Breast epithelium (tissue), 3 donors: ENCODE measurements around the gene TRPT1.

Experiments
- POLR2A ChIP-seq: fragments of 450-650 bp; IDR thresholded peaks from one replicate; pipeline ENCODE4 v1.6.1; 2016; ENCODE audit warnings: antibody characterized with exemption, mild to moderate bottlenecking, moderate library complexity
- TF ChIP-seq, protein P1 (sequence below), 3 donors: fragments of 450-650 bp; IDR thresholded peaks; one replicate each; pipeline ENCODE4 v1.5.1; 2016 to 2017; ENCODE audit warnings: antibody characterized with exemption in 3 of 3, mild to moderate bottlenecking in 3 of 3, moderate library complexity in 3 of 3

DNA sequence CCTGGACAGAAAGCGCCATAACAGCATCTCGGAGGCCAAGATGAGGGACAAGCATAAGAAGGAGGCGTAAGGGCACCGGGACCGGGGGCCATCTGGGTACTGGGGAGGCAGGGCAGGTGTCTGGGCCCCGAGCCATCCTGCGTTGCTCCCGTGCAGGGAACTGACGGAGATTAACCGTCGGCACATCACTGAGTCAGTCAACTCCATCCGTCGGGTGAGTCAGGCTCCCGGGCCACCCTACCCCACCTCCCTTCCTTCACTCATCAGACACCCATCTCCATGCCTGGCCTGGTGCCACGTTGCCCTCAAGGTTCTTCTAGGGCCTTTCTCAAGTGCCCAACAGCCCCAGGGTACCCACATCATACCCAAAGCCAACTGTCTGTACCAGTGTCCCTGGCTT lies 40.4 kb upstream of the TRPT1 start:
- TF ChIP-seq, protein P1, sequence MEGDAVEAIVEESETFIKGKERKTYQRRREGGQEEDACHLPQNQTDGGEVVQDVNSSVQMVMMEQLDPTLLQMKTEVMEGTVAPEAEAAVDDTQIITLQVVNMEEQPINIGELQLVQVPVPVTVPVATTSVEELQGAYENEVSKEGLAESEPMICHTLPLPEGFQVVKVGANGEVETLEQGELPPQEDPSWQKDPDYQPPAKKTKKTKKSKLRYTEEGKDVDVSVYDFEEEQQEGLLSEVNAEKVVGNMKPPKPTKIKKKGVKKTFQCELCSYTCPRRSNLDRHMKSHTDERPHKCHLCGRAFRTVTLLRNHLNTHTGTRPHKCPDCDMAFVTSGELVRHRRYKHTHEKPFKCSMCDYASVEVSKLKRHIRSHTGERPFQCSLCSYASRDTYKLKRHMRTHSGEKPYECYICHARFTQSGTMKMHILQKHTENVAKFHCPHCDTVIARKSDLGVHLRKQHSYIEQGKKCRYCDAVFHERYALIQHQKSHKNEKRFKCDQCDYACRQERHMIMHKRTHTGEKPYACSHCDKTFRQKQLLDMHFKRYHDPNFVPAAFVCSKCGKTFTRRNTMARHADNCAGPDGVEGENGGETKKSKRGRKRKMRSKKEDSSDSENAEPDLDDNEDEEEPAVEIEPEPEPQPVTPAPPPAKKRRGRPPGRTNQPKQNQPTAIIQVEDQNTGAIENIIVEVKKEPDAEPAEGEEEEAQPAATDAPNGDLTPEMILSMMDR (IDR thresholded peaks at IDR 0.05): no peak
- no peak for TF ChIP-seq POLR2A
